ENCODE data around the gene SNX24.
"Not testable (repeated sequence)": the region's sequence is repeated elsewhere in the genome, so short reads cannot be mapped to it uniquely, and the experiment has no call there.

SNX24 gene

DNA sequence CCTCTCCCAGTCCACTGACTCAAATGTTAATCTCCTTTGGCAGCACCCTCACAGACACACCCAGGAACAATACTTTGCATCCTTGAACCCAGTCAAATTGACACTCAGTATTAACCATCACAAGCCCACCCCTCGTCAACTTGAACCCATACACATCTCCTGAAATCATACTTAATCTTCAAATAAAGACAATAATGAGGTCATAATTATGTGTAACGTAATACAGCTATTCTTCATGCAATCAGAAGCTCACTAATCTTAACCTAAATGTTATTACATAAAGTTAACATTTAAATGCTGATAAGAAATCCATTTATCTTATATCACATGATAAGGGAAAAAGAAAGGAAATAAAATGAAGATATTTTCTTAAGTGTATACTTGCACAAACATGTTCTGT is 125.9 kb downstream of the SNX24 start:
- H3K36me3 ChIP-seq (ENCODE audit: insufficient read depth, low read length), result no peaks in the 10 kb centered on the region
- H3K27me3 ChIP-seq (ENCODE audit: control insufficient read depth in 1 of 2, insufficient read depth in 2 of 2, low read length in 2 of 2), result no peaks in the 10 kb centered on the region
- no peaks in the 10 kb centered on the region for H3K4me1 ChIP-seq (ENCODE audit: insufficient read depth, low read length)
- no peaks in the 10 kb centered on the region for H3K9me3 ChIP-seq (ENCODE audit: low read length)
- H3K9ac ChIP-seq (ENCODE audit: low read length), result no peak overlapping the region
- H3K27ac ChIP-seq (ENCODE audit: low read depth, low read length), result no peak overlapping the region
- H3K4me3 ChIP-seq (ENCODE audit: low read depth in 1 of 2, low read length in 2 of 2), result no peak overlapping the region

DNA sequence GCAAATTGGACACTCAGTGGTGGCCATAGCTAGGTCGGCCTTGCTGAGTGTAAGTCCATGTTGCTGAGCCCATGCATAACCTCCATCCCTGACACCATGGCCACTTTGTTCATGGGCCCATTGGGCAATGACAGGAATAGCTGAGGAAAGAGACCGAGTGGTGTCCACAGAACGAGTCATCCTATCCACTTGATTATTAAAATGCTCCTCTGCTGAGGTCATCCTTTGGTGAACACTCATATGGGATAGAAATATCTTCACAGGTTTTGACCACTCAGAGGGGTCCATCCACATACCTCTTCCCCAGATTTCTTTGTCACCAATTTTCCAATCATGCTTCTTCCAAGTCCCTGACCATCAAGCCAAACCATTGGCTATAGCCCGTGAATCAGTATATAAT is 127.5 kb downstream of the SNX24 start:
- Histone ChIP-seq H3K27me3 (ENCODE audit: control insufficient read depth in 1 of 2, insufficient read depth in 2 of 2, low read length in 2 of 2) (no peaks in the 10 kb centered on the region), H3K9ac (ENCODE audit: low read length) (no peak overlapping the region), H3K4me3 (ENCODE audit: low read depth in 1 of 2, low read length in 2 of 2) (no peak overlapping the region), H3K27ac (ENCODE audit: low read depth, low read length) (no peak overlapping the region), H3K9me3 (ENCODE audit: low read length) (no peaks in the 10 kb centered on the region), H3K36me3 (ENCODE audit: insufficient read depth, low read length) (no peaks in the 10 kb centered on the region), H3K4me1 (ENCODE audit: insufficient read depth, low read length) (no peaks in the 10 kb centered on the region)

DNA sequence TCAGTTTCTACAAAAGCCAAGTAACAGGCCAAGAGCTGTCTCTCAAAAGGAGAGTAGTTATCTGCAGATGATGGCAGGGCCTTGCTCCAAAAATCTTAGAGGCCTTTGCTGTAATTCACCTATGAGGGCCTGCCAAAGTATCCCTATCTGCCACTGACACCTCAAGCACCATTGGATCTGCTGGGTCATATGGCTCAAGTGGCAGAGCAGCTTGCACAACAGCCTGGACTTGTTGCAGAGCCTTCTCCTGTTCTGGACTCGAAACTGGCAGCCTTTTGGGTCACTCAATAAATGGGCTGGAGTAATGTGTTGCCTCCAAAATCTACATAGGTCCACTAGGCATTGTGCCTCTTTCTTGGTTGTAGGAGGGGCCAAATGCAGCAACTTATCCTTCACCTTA is 128.3 kb downstream of the SNX24 start:
- H3K27me3 ChIP-seq (ENCODE audit: control insufficient read depth in 1 of 2, insufficient read depth in 2 of 2, low read length in 2 of 2); H3K4me1 ChIP-seq (ENCODE audit: insufficient read depth, low read length); H3K9me3 ChIP-seq (ENCODE audit: low read length); H3K36me3 ChIP-seq (ENCODE audit: insufficient read depth, low read length); H3K27ac ChIP-seq (ENCODE audit: low read depth, low read length); H3K9ac ChIP-seq (ENCODE audit: low read length); H3K4me3 ChIP-seq (ENCODE audit: low read depth in 1 of 2, low read length in 2 of 2): not testable (repeated sequence)

DNA sequence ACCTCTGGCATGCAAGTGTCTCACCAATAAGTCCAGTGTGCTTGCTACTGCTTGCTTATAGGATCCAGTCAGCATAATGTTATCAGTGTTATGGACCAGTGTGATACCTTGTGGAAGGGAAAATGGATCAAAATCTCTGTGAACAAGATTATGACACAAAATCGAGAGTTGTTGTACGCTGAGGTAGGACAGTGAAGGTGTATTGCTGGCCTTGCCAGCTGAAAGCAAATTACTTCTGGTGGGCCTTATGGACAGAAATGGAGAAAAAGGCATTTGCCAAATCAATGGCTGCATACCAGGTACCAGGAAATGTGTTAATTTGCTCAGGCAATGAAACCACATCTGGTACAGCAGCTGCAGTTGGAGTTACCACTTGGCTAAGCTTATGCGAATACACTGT is 128.8 kb downstream of the SNX24 start:
- not testable (repeated sequence) for H3K27ac ChIP-seq (ENCODE audit: low read depth, low read length); H3K9me3 ChIP-seq (ENCODE audit: low read length); H3K36me3 ChIP-seq (ENCODE audit: insufficient read depth, low read length); H3K9ac ChIP-seq (ENCODE audit: low read length); H3K4me1 ChIP-seq (ENCODE audit: insufficient read depth, low read length); H3K27me3 ChIP-seq (ENCODE audit: control insufficient read depth in 1 of 2, insufficient read depth in 2 of 2, low read length in 2 of 2); H3K4me3 ChIP-seq (ENCODE audit: low read depth in 1 of 2, low read length in 2 of 2)

DNA sequence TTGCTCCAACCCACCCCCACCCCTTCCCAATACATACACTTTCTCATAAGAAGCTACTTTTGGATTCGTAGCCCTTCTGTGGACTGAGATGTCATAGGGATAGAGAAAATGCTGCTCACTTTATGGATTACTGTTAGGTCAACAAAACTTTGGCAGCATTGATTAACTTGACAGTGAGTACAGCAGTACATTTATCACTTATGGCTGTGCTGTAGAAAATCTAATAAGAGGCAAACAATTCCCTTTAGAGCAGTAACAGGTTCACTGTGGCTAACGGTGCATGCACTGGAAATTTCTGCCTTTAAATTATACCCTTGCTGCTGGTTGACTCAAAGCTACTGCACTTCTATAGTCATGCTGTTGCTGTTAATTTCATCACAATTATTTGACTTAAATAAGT is 131.9 kb downstream of the SNX24 start:
- H3K4me1 ChIP-seq (ENCODE audit: insufficient read depth, low read length), result no peaks in the 10 kb centered on the region
- H3K27me3 ChIP-seq (ENCODE audit: control insufficient read depth in 1 of 2, insufficient read depth in 2 of 2, low read length in 2 of 2), result no peaks in the 10 kb centered on the region
- no peak overlapping the region for H3K4me3 ChIP-seq (ENCODE audit: low read depth in 1 of 2, low read length in 2 of 2)
- H3K9me3 ChIP-seq (ENCODE audit: low read length), result no peaks in the 10 kb centered on the region
- H3K36me3 ChIP-seq (ENCODE audit: insufficient read depth, low read length), result no peaks in the 10 kb centered on the region
- no peak overlapping the region for H3K9ac ChIP-seq (ENCODE audit: low read length)
- no peak overlapping the region for H3K27ac ChIP-seq (ENCODE audit: low read depth, low read length)

DNA sequence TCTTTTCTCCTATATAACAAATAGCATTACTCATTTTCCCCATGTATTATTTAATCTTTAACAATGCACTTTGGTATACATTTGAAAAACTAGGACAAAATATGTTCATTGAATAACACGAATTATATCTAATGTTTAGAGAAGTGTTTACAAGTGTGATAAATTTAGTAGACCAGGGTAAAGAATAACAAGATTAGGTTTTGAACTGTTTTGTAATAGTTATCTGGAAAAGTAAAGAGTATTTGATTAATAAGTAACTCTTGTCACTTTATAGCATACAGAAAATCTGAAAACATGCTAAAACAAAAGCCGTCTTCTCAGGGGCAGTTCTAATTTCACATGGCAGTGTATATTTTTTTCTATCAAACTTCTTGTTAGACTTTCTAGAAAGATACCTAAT is 132.7 kb downstream of the SNX24 start:
- Histone ChIP-seq H3K36me3 (ENCODE audit: insufficient read depth, low read length) (no peaks in the 10 kb centered on the region), H3K4me3 (ENCODE audit: low read depth in 1 of 2, low read length in 2 of 2) (no peak overlapping the region), H3K27ac (ENCODE audit: low read depth, low read length) (no peak overlapping the region), H3K27me3 (ENCODE audit: control insufficient read depth in 1 of 2, insufficient read depth in 2 of 2, low read length in 2 of 2) (no peaks in the 10 kb centered on the region), H3K4me1 (ENCODE audit: insufficient read depth, low read length) (no peaks in the 10 kb centered on the region), H3K9ac (ENCODE audit: low read length) (no peak overlapping the region), H3K9me3 (ENCODE audit: low read length) (no peaks in the 10 kb centered on the region)

DNA sequence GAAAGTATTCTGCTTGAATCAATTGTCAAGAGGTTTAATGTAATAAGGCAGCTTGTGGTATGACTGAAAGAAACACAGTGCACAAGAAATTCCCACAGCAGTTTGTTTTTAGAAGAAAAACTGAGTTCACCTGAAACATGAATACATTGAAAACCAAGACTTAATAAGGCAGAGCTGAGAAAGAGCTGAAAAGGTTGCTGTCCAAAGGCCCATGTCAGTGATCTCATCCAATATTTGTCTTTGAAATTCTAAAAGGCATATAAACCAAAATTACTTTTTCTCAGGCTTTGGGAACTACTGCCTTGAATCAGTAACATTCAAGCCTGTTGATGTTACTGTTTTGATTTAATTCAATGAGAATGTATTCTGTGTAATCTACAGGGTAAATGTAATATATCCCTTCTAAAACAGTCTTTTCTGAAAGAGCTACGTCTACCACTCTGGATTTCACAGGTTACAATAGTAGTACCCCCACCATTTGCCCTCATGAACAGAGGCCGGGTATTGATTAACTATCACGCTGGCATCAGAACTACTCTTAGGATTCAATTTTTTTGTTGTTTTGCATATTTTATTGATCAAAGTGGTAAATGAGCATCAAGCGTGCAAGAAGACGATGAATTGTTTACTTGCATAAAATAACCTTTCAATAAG is 133.4 kb downstream of the SNX24 start:
- no peaks in the 10 kb centered on the region for H3K9me3 ChIP-seq (ENCODE audit: low read length)
- H3K4me3 ChIP-seq (ENCODE audit: low read depth in 1 of 2, low read length in 2 of 2), result no peak overlapping the region
- no peak overlapping the region for H3K9ac ChIP-seq (ENCODE audit: low read length)
- H3K27me3 ChIP-seq (ENCODE audit: control insufficient read depth in 1 of 2, insufficient read depth in 2 of 2, low read length in 2 of 2), result no peaks in the 10 kb centered on the region
- H3K36me3 ChIP-seq (ENCODE audit: insufficient read depth, low read length), result no peaks in the 10 kb centered on the region
- no peaks in the 10 kb centered on the region for H3K4me1 ChIP-seq (ENCODE audit: insufficient read depth, low read length)
- no peak overlapping the region for H3K27ac ChIP-seq (ENCODE audit: low read depth, low read length)

DNA sequence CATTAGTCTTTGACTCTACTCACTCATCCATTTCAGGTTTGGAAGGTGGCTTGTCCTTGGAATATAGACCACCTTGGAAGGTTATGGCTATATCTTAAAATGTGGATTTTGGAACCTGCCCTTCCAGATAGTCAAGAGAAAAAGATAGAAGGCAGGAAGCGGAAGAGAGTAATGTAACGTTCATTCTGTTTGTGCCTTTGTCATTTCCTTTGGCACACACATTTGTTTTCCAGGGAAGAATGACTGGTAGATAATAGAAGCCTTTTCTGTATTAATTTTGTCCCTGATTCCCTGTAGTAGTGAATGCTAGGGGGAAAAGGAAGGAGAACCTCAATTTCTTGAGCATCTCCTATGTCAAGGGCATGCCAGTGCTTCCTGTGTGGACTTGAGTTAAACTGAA is 136.4 kb downstream of the SNX24 start:
- no peak overlapping the region for H3K9ac ChIP-seq (ENCODE audit: low read length)
- H3K36me3 ChIP-seq (ENCODE audit: insufficient read depth, low read length), result no peaks in the 10 kb centered on the region
- H3K4me1 ChIP-seq (ENCODE audit: insufficient read depth, low read length), result no peaks in the 10 kb centered on the region
- no peak overlapping the region for H3K4me3 ChIP-seq (ENCODE audit: low read depth in 1 of 2, low read length in 2 of 2)
- no peaks in the 10 kb centered on the region for H3K9me3 ChIP-seq (ENCODE audit: low read length)
- no peak overlapping the region for H3K27ac ChIP-seq (ENCODE audit: low read depth, low read length)
- no peaks in the 10 kb centered on the region for H3K27me3 ChIP-seq (ENCODE audit: control insufficient read depth in 1 of 2, insufficient read depth in 2 of 2, low read length in 2 of 2)

DNA sequence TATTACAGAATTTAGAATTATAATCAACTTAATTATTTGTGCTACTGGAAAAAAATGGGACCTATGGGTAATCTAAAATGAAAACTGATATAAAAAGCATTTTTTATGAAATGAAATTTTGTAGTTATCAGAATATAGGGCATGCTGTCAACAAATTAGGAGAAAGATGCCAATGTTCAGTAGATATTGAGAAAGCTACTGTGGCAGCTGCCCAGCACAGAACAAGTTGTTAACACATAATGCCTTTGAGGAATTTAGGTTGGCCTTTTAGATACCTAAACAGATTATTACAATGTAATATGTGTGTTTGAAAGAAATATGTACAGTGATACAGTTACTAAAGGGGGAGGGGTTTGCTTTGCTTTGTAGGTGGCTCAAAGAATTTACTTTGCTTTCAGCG is 137.0 kb downstream of the SNX24 start:
- Histone ChIP-seq H3K27me3 (ENCODE audit: control insufficient read depth in 1 of 2, insufficient read depth in 2 of 2, low read length in 2 of 2) (no peaks in the 10 kb centered on the region), H3K36me3 (ENCODE audit: insufficient read depth, low read length) (no peaks in the 10 kb centered on the region), H3K27ac (ENCODE audit: low read depth, low read length) (no peak overlapping the region), H3K4me1 (ENCODE audit: insufficient read depth, low read length) (no peaks in the 10 kb centered on the region), H3K4me3 (ENCODE audit: low read depth in 1 of 2, low read length in 2 of 2) (no peak overlapping the region), H3K9ac (ENCODE audit: low read length) (no peak overlapping the region), H3K9me3 (ENCODE audit: low read length) (no peaks in the 10 kb centered on the region)

DNA sequence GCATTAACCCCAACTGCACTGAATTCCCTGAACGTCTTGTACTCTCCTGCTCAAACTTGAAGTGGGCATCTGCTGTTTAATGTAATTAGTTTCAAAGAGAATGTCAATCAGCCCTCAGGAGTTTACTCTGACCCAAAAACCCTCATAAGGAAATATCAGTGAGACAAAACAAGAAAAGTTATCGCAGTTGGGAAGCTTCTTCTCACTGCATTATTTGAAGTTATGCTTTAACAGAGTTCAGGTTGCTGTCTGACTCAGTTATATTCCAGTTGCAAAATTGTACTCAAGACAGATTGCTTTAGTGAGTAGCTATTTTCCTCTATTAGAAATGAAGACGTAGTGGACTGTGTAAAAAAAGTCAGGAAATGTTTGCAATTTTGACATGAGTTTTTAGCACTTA is 139.0 kb downstream of the SNX24 start:
- Histone ChIP-seq H3K36me3 (ENCODE audit: insufficient read depth, low read length) (no peaks in the 10 kb centered on the region), H3K9ac (ENCODE audit: low read length) (no peak overlapping the region)

DNA sequence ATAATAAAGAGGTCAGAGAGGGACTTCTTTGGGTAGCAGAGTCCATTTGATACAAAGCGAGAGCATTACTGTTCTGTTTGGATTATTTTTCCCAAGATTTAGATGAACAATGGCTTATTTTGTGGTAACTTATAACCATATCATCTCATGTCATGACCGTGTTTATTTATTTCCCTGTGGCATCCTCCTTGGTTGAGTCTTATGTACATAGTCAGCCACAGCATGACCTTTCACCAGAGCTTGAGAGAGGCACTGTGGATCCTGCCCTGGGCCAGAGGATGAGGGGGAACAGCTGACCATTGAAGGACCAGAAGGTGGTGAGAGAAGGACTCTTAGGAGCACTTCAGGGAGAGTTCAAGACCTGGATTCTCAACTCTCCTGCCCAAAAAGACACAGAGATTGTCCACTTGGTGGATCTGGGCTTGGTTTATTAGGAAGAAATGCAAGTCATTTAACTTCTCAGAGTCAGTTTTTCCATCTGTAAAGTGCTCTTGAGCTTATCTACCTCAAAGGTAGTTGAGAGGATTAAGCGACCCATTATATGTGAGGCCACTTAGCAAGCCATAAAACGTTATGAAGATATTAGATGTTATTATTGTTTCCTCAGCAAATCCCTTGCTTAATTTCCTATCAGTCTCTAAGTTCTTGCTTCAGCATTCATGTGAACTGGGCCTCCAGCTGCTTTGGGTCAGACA is 139.7 kb downstream of the SNX24 start:
- no peak overlapping the region for H3K9ac ChIP-seq (ENCODE audit: low read length)
- H3K4me1 ChIP-seq (ENCODE audit: insufficient read depth, low read length), result no peaks in the 10 kb centered on the region
- no peak overlapping the region for H3K27ac ChIP-seq (ENCODE audit: low read depth, low read length)
- no peaks in the 10 kb centered on the region for H3K27me3 ChIP-seq (ENCODE audit: control insufficient read depth in 1 of 2, insufficient read depth in 2 of 2, low read length in 2 of 2)
- H3K36me3 ChIP-seq (ENCODE audit: insufficient read depth, low read length), result no peaks in the 10 kb centered on the region
- no peaks in the 10 kb centered on the region for H3K9me3 ChIP-seq (ENCODE audit: low read length)
- H3K4me3 ChIP-seq (ENCODE audit: low read depth in 1 of 2, low read length in 2 of 2), result no peak overlapping the region

More for the DNA sequence above, 139.0 kb downstream of the SNX24 start:
- H3K27me3 ChIP-seq (ENCODE audit: control insufficient read depth in 1 of 2, insufficient read depth in 2 of 2, low read length in 2 of 2), result no peaks in the 10 kb centered on the region
- H3K9me3 ChIP-seq (ENCODE audit: low read length), result no peaks in the 10 kb centered on the region
- no peak overlapping the region for H3K27ac ChIP-seq (ENCODE audit: low read depth, low read length)
- no peaks in the 10 kb centered on the region for H3K4me1 ChIP-seq (ENCODE audit: insufficient read depth, low read length)
- H3K4me3 ChIP-seq (ENCODE audit: low read depth in 1 of 2, low read length in 2 of 2), result no peak overlapping the region
